ENCODE results near the gene ADGRB3. TPM values are rescaled to one million over a fixed set of nuclear protein-coding genes. Genes with fewer than 3 reads are reported as not detected.
"Not testable (repeated sequence)": the region's sequence is repeated elsewhere in the genome, so short reads cannot be mapped to it uniquely, and the experiment has no call there.

Gene ADGRB3
- total and polyA plus RNA-seq, 4 donors: 0.21 to 2.3 (median 0.48) TPM

DNA sequence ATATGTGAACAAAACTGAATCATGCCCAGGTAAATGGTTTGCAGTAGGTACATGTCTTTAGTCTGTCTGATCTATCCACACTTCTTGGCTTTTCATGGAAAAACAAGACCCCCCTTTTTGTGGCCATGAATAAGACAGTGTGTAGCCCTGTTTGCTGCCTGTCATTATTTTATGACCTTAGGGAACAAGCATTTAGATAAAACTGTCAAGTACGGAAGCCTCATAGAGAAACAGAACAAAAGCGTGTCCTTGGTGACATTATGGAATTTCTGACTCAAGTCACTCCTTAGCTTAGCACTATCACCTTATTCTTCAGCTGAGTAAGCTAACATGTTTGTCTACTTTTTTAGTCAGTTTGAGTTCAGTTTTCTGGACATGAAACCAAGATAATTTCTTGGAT lies 476.2 kb downstream of the ADGRB3 start:
- TF ChIP-seq HNF4G (IDR thresholded peaks at IDR 0.05): no peak
- TF ChIP-seq, protein P1, sequence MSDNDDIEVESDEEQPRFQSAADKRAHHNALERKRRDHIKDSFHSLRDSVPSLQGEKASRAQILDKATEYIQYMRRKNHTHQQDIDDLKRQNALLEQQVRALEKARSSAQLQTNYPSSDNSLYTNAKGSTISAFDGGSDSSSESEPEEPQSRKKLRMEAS (IDR thresholded peaks at IDR 0.05): no peak
- TF ChIP-seq YY1 (IDR thresholded peaks at IDR 0.05): no peak
- no peak for TF ChIP-seq FOXA2 (IDR thresholded peaks at IDR 0.05)
- no peak for TF ChIP-seq RAD21 (IDR thresholded peaks at IDR 0.05)
- TF ChIP-seq REST (IDR thresholded peaks at IDR 0.05): no peak
- no peak for TF ChIP-seq HNF4A (conservative IDR thresholded peaks at IDR 0.05)
- no peak for TF ChIP-seq ZBTB33 (IDR thresholded peaks at IDR 0.05)
- no peak for TF ChIP-seq NR2F2 (IDR thresholded peaks at IDR 0.05)
- no peak for TF ChIP-seq FOXA1 (IDR thresholded peaks at IDR 0.05)
- no peak for TF ChIP-seq CTCF (IDR thresholded peaks at IDR 0.05; ENCODE audit: low read depth, low read length, missing input control)
- TF ChIP-seq JUND (IDR thresholded peaks at IDR 0.05): no peak
- no peak for TF ChIP-seq GABPA (IDR thresholded peaks at IDR 0.05 in 1 of 2, conservative IDR thresholded peaks at IDR 0.05 in 1 of 2)
- no peak for TF ChIP-seq RXRA (IDR thresholded peaks at IDR 0.05)
- Histone ChIP-seq H3K27me3 (ENCODE audit: control insufficient read depth in 4 of 4, insufficient read depth in 4 of 4, low read length in 3 of 4) (no peaks in the 10 kb centered on the region), H3K9me3 (ENCODE audit: control insufficient read depth in 4 of 4, low read length in 3 of 4) (no peaks in the 10 kb centered on the region), H3K9ac (ENCODE audit: low read depth in 1 of 2, low read length in 2 of 2) (no peak overlapping the region), H3K4me3 (ENCODE audit: low read depth in 1 of 3, low read length in 3 of 3) (no peak overlapping the region), H3K27ac (ENCODE audit: low read depth in 1 of 2, low read length in 2 of 2) (no peak overlapping the region), H3K4me1 (ENCODE audit: control insufficient read depth in 4 of 4, insufficient read depth in 4 of 4, low read length in 3 of 4) (no peaks in the 10 kb centered on the region), H3K36me3 (ENCODE audit: control insufficient read depth in 4 of 4, insufficient read depth in 3 of 4, low read depth in 1 of 4, low read length in 3 of 4) (no peaks in the 10 kb centered on the region)
- no peak for DNase-seq (ENCODE audit: low spot score)
- 72% methylated on average over 2 of the region's 2 CpGs for WGBS

- DNase-seq (ENCODE audit: low spot score): no peak
- TF ChIP-seq GABPA (IDR thresholded peaks at IDR 0.05 in 1 of 2, conservative IDR thresholded peaks at IDR 0.05 in 1 of 2): no peak
- H3K27ac ChIP-seq (ENCODE audit: low read depth in 1 of 2, low read length in 2 of 2): no peak overlapping the region
- H3K4me3 ChIP-seq (ENCODE audit: low read depth in 1 of 3, low read length in 3 of 3): no peak overlapping the region
- H3K9me3 ChIP-seq (ENCODE audit: control insufficient read depth in 4 of 4, low read length in 3 of 4): no peaks in the 10 kb centered on the region
- H3K27me3 ChIP-seq (ENCODE audit: control insufficient read depth in 4 of 4, insufficient read depth in 4 of 4, low read length in 3 of 4): no peaks in the 10 kb centered on the region
- no peak overlapping the region for H3K9ac ChIP-seq (ENCODE audit: low read depth in 1 of 2, low read length in 2 of 2)
- 72% methylated on average over 2 of the region's 2 CpGs for WGBS
- H3K4me1 ChIP-seq (ENCODE audit: control insufficient read depth in 4 of 4, insufficient read depth in 4 of 4, low read length in 3 of 4): no peaks in the 10 kb centered on the region
- no peaks in the 10 kb centered on the region for H3K36me3 ChIP-seq (ENCODE audit: control insufficient read depth in 4 of 4, insufficient read depth in 3 of 4, low read depth in 1 of 4, low read length in 3 of 4)
Observed at GRCh38 chr6:69116658-69117057, 481.6 kb downstream of the ADGRB3 start.

DNA sequence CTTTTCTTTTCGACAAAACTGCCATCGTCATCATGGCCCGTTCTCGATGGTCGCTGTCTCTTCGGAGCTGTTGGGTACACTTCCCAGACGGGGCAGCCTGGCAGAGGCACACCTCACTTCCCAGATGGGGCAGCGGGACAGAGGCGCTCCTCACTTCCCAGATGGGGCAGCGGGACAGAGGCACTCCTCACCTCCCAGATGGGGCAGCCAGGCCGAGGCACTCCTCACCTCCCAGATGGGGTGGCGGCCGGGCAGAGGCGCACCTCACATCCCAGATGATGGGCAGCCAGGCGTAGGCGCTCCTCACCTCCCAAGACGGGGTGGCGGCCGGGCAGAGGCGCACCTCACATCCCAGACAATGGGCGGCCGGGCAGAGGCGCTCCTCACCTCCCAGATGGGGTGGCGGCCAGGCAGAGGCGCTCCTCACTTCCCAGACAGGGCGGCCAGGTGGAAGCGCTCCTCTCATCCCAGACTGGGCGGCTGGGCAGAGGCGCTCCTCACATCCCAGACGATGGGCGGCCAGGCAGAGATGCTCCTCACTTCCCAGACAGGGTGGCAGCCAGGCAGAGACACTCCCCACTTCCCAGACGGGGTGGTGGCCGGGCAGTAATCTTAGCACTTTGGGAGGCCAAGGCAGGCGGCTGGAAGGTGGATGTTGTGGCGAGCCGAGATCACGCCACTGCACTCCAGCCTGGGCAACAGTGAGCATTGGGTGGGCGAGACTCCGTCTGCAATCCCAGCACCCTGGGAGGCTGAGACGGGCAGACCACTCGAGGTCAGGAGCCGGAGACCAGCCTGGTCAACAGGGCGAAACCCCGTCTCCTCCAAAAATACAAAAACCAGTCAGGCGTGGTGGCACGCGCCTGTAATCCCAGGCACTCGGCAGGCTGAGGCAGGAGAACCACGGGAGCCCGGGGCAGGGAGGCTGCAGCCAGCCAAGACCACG lies 486.7 kb downstream of the ADGRB3 start:
- H3K27me3 ChIP-seq (ENCODE audit: control insufficient read depth in 4 of 4, insufficient read depth in 4 of 4, low read length in 3 of 4); H3K9me3 ChIP-seq (ENCODE audit: control insufficient read depth in 4 of 4, low read length in 3 of 4); H3K27ac ChIP-seq (ENCODE audit: low read depth in 1 of 2, low read length in 2 of 2); H3K4me3 ChIP-seq (ENCODE audit: low read depth in 1 of 3, low read length in 3 of 3); H3K9ac ChIP-seq (ENCODE audit: low read depth in 1 of 2, low read length in 2 of 2); H3K4me1 ChIP-seq (ENCODE audit: control insufficient read depth in 4 of 4, insufficient read depth in 4 of 4, low read length in 3 of 4); H3K36me3 ChIP-seq (ENCODE audit: control insufficient read depth in 4 of 4, insufficient read depth in 3 of 4, low read depth in 1 of 4, low read length in 3 of 4); DNase-seq (ENCODE audit: low spot score): not testable (repeated sequence)
- WGBS: 83% methylated on average over 51 of the region's 51 CpGs
